ENCODE data around the gene NRIP1. TPM values are rescaled to one million over a fixed set of nuclear protein-coding genes. Genes with fewer than 3 reads are reported as not detected.

The NRIP1 gene
- total and polyA plus RNA-seq, 11 donors = 2.9 to 32.0 (median 17.6) TPM

DNA sequence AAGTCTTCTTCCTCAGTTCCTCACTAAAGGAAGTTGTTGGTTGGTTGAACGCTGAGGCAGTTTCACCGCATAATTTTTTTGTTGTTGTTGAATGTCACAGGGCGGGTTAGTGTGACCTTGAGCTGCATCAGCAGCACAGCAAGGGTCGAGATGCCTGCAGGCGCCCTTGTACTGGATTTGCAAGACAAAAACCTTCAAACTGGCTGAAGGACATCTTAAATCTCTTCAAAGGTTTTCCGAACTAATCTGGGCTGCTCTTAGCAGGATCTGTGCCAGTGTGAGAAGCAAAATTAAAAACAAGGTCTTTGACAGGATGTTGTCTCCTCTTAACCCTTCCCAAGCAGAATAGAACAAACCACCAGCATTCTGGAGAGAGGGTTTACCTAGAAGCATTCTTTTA, 59.4 kb downstream of the NRIP1 start:
- whole genome bisulfite sequencing, 4 donors = 2 to 10% (median 4%) methylated on average over 6 of the region's 6 CpGs
- H3K27ac ChIP-seq = peak overlapping the region in 9 of 12 donors; percentile 4 to 56 (median 26)
- peaks cover 0 to 56% (median 31%) of the 10 kb centered on the region in 12 donors for H3K4me1 ChIP-seq
- ATAC-seq = peak in 3 of 4 donors; percentile 51 to 62 (median 53)
- H3K4me3 ChIP-seq = peak overlapping the region in 6 of 12 donors; percentile 4 to 30 (median 27)
- peak in 1 of 5 donors; percentile 47 for DNase-seq
- H3K9me3 ChIP-seq = no peaks in the 10 kb centered on the region
- H3K27me3 ChIP-seq = no peaks in the 10 kb centered on the region
- intact Hi-C loops (cut with DNase I) = loop anchor here in 3 of 10 donors (5.0 to 10.0 kb wide), 2 partner anchors 57 to 61 kb away; partner anchors contain the start of gene NRIP1 (in 2 of the 3)
- TF ChIP-seq, protein P1, sequence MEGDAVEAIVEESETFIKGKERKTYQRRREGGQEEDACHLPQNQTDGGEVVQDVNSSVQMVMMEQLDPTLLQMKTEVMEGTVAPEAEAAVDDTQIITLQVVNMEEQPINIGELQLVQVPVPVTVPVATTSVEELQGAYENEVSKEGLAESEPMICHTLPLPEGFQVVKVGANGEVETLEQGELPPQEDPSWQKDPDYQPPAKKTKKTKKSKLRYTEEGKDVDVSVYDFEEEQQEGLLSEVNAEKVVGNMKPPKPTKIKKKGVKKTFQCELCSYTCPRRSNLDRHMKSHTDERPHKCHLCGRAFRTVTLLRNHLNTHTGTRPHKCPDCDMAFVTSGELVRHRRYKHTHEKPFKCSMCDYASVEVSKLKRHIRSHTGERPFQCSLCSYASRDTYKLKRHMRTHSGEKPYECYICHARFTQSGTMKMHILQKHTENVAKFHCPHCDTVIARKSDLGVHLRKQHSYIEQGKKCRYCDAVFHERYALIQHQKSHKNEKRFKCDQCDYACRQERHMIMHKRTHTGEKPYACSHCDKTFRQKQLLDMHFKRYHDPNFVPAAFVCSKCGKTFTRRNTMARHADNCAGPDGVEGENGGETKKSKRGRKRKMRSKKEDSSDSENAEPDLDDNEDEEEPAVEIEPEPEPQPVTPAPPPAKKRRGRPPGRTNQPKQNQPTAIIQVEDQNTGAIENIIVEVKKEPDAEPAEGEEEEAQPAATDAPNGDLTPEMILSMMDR (IDR thresholded peaks at IDR 0.05) = no peak
- no peak for TF ChIP-seq POLR2A (IDR thresholded peaks at IDR 0.05)
- H3K36me3 ChIP-seq = no peaks in the 10 kb centered on the region

DNA sequence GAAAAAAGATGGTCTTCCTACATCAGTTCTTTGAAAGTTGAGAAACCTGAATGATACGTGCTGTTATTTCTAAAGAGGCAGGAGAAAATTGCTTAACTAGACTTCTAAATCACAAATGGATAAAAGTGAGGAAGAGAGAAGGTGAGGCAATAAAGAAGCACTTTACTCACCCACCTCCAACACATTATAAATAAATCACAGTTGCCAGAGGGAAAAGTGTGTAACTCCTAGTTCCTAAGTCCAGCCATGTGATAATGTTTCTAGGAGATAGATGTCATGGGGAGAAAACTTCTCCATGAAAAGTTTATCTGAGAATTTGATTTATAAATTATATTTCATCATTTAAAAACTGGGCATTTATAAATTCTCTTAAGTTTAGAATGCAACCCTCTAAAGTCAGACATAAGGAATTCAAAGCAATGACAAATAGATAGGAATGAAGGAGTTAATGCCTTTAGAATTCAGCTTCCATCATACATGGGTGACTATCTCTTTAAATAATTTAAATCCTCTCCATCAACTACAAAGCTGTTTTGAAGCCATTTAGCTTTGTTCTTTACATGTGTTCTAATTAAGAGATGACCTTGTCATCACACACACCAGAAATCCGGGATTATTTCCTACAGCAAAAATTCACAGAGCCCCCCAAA, 60.0 kb downstream of the NRIP1 start:
- Histone ChIP-seq H3K27me3 (no peaks in the 10 kb centered on the region), H3K4me3 (peak overlapping the region in 5 of 12 donors; percentile 4 to 30 (median 26)), H3K36me3 (no peaks in the 10 kb centered on the region), H3K27ac (peak overlapping the region in 9 of 12 donors; percentile 4 to 56 (median 26)), H3K4me1 (peaks cover 0 to 60% (median 31%) of the 10 kb centered on the region in 12 donors), H3K9me3 (no peaks in the 10 kb centered on the region)
- DNase-seq = no peak
- no peak for TF ChIP-seq POLR2A (IDR thresholded peaks at IDR 0.05)
- TF ChIP-seq, protein P1 (IDR thresholded peaks at IDR 0.05) = no peak
- intact Hi-C loops (cut with DNase I) = loop anchor here in 4 of 10 donors (5.0 to 10.0 kb wide), 3 partner anchors 52 to 60 kb away; partner anchors contain the start of gene NRIP1 (in 2 of the 4)
- peak in 1 of 4 donors; percentile 7 for ATAC-seq
- WGBS, 4 donors = 48 to 53% (median 51%) methylated on average over 2 of the region's 2 CpGs

DNA sequence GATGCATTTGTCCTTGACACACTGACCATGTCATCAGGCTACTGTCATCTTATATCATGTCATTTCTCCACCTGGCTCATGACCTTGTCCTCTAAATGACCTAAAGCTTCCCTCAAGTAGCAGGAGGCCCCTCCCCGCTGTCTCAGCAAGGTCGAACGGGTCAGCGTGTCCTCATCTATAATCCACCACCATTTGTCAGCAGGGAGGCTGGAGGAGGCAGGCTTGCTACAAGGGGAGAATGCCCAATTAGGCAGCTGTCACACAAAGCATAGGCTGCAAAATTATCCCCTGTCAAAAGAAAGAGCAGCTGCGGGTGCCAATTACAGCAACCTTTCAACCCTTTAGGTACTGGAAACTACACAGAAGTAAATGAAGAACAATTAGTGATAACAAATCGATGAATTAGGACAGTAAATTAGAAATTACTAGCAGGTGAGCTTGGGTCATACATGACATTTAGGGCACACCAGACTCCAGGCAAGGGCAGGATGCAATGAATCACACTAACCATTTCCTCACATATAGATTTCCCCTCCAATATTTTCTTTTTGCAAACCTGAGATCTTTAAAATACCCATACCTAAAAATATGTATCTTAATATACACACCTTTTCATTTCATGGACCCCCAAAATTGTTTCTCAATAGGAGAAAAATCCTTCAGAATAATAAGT, 61.2 kb downstream of the NRIP1 start:
- H3K4me1 ChIP-seq = peaks cover 0 to 57% (median 31%) of the 10 kb centered on the region in 12 donors

More for the DNA sequence above, 61.2 kb downstream of the NRIP1 start:
- Histone ChIP-seq H3K4me3 (no peak overlapping the region), H3K36me3 (no peaks in the 10 kb centered on the region), H3K27me3 (no peaks in the 10 kb centered on the region), H3K9me3 (no peaks in the 10 kb centered on the region), H3K27ac (no peak overlapping the region)
- peak in 1 of 5 donors; percentile 27 for DNase-seq
- ATAC-seq = peak in 1 of 4 donors; percentile 28
- 61 to 68% (median 67%) methylated on average over 6 of the region's 6 CpGs for WGBS, 4 donors
- intact Hi-C loops (cut with DNase I) = loop anchor here in 2 of 10 donors (5.0 to 10.0 kb wide), 2 partner anchors 54 to 59 kb away; no protein-coding TSS in a partner anchor
- TF ChIP-seq, protein P1 (IDR thresholded peaks at IDR 0.05) = no peak
- no peak for TF ChIP-seq POLR2A (IDR thresholded peaks at IDR 0.05)
